SK-N-SH treated with all-trans-retinoic acid at 6 μM for 48 hours (cell line): Measurements from ENCODE around the gene NCAM1.

Experiments used
- ARNTL ChIP-seq: fragments of 450-650 bp; formaldehyde crosslinking; IDR thresholded peaks from 2 replicates; pipeline ENCODE4 v1.5.0; 2020; ENCODE audit warnings: low read depth, mild to moderate bottlenecking, moderate library complexity, borderline replicate concordance
- CSDC2 ChIP-seq: fragments of 250-450 bp; sonication (Bioruptor Pico); IDR thresholded peaks from 2 replicates; pipeline ENCODE4 v1.5.0; 2020; ENCODE audit warnings: mild to moderate bottlenecking, moderate library complexity
- ESRRG ChIP-seq: fragments of 250-450 bp; sonication (Bioruptor Pico); IDR thresholded peaks from 2 replicates; pipeline ENCODE4 v1.6.1; 2021; ENCODE audit warnings: mild to moderate bottlenecking
- OSR1 ChIP-seq: fragments of 250-450 bp; sonication (Bioruptor Pico); IDR thresholded peaks from 2 replicates; pipeline ENCODE4 v1.8.0; 2022; ENCODE audit warnings: moderate library complexity, mild to moderate bottlenecking, inconsistent platforms
- PATZ1 ChIP-seq: fragments of 250-450 bp; sonication (Bioruptor Pico); IDR thresholded peaks from 2 replicates; pipeline ENCODE4 v1.8.0; 2020; ENCODE audit warnings: mild to moderate bottlenecking, moderate library complexity, borderline replicate concordance
- RARB ChIP-seq: fragments of 250-450 bp; sonication (Bioruptor Pico); IDR thresholded peaks from 2 replicates; pipeline ENCODE4 v1.8.0; 2021; ENCODE audit warnings: mild to moderate bottlenecking, moderate library complexity
- TOX ChIP-seq: fragments of 250-450 bp; sonication (Bioruptor Pico); IDR thresholded peaks from 2 replicates; pipeline ENCODE4 v1.8.0; 2021; ENCODE audit warnings: mild to moderate bottlenecking, moderate library complexity, borderline replicate concordance
- ZFP3 ChIP-seq: fragments of 250-450 bp; sonication (Bioruptor Pico); IDR thresholded peaks from 2 replicates; pipeline ENCODE4 v1.5.0; 2020; ENCODE audit warnings: mild to moderate bottlenecking, moderate library complexity
- ZNF8 ChIP-seq: fragments of 450-650 bp; formaldehyde crosslinking; IDR thresholded peaks from 2 replicates; pipeline ENCODE4 v1.5.0; 2020; ENCODE audit warnings: mild to moderate bottlenecking, moderate library complexity
- TF ChIP-seq, protein P1 (sequence below): fragments of 250-450 bp; sonication (Bioruptor Pico); IDR thresholded peaks from 2 replicates; pipeline ENCODE4 v1.5.1; 2020; ENCODE audit warnings: low read depth, mild to moderate bottlenecking, moderate library complexity
- TF ChIP-seq, protein P2 (sequence below): fragments of 250-450 bp; sonication (Bioruptor Pico); IDR thresholded peaks from 2 replicates; pipeline ENCODE4 v1.8.0; 2021; ENCODE audit warnings: low read depth, mild to moderate bottlenecking, moderate library complexity, borderline replicate concordance

DNA sequence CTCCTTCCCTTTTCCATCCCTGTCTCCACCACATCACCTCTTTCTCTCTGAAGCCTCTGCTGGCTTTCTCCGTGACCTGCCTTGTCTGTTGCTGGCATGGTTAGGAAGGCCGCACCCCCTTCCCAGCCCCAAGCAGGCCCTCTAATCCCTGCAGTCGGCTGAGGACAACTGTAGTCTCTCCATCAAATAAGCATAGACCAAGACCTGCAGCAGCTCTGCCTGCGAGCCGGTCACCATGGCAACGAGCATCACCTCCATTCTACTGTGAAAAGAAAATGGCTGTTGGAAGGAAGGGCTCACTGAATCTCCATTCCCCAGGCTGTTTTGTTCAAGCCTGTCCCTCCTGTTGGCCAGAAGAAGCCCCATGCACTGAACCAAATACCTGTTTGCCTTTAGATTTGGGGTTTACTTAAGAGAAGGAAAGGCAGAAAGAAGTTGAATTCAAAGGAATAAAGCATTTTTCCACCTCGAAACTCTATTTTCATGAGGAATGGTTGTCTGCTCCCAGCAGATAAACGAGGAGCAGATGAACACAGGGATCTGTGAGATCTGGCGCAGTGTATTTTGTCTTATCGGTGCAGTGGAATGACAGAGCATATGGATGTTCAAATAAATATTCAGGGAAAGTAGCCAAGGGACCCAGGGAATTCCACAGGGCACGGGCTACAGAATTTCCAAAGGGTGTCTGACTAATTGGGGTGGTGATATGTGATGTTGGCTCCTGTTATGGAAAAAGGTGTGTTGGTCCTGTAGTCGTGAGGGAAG, 240.0 kb downstream of the NCAM1 start:
- TF ChIP-seq ARNTL (CRISPR knock-in tag) (no peak), OSR1 (CRISPR knock-in tag) (no peak), ZNF8 (CRISPR knock-in tag) (no peak), ZFP3 (no peak), TOX (CRISPR knock-in tag) (no peak), ESRRG (no peak), PATZ1 (CRISPR knock-in tag) (no peak), CSDC2 (CRISPR knock-in tag) (no peak), RARB (CRISPR knock-in tag) (no peak)
- TF ChIP-seq, protein P1, sequence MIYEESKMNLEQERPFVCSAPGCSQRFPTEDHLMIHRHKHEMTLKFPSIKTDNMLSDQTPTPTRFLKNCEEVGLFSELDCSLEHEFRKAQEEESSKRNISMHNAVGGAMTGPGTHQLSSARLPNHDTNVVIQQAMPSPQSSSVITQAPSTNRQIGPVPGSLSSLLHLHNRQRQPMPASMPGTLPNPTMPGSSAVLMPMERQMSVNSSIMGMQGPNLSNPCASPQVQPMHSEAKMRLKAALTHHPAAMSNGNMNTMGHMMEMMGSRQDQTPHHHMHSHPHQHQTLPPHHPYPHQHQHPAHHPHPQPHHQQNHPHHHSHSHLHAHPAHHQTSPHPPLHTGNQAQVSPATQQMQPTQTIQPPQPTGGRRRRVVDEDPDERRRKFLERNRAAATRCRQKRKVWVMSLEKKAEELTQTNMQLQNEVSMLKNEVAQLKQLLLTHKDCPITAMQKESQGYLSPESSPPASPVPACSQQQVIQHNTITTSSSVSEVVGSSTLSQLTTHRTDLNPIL: no peak
- TF ChIP-seq, protein P2, sequence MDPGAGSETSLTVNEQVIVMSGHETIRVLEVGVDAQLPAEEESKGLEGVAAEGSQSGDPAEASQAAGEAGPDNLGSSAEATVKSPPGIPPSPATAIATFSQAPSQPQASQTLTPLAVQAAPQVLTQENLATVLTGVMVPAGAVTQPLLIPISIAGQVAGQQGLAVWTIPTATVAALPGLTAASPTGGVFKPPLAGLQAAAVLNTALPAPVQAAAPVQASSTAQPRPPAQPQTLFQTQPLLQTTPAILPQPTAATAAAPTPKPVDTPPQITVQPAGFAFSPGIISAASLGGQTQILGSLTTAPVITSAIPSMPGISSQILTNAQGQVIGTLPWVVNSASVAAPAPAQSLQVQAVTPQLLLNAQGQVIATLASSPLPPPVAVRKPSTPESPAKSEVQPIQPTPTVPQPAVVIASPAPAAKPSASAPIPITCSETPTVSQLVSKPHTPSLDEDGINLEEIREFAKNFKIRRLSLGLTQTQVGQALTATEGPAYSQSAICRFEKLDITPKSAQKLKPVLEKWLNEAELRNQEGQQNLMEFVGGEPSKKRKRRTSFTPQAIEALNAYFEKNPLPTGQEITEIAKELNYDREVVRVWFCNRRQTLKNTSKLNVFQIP (CRISPR knock-in tag): no peak
